ENCODE data around the gene SPRED2. TPM values are rescaled to one million over a fixed set of nuclear protein-coding genes. Genes with fewer than 3 reads are reported as not detected.
"Not testable (repeated sequence)": the region's sequence is repeated elsewhere in the genome, so short reads cannot be mapped to it uniquely, and the experiment has no call there.

SPRED2 gene
- total and polyA plus RNA-seq, 12 donors: 10.2 to 20.7 (median 17.0) TPM

DNA sequence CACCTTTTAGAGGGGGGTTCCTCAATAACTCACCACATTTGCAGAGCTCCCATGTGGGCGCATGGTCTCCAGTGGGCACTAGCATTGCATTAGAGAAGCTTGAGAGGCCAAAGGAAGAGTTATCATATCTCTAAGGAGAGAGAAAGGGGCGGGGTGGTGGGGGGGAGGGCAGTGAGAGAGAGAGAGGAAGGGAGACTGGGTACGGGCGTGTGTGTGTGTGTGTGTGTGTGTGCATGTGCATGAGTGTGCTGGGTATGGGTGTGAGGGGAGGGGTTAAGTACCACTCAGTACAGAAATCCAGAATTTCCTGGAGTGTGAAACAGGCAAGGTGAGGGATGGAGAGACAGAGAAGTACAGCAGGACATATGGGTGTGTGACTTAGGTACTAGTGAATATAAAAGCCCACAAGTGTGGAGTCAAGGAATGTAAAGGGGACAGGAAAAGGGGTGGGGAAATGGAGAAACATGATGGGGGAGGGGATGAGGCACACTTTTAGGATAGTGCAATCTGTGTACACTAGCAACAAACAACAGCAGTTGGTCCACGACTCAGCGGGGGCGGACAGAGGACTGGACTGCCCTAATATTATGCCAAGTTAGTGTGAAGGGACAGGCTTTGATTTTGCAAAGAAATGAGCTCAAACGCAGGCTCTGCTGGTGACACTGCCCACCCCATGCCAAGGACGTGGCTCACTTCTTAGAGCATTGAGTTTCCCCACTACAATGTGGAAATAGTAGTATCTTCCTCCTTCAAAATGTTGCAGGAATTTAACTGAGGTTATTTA, 91.3 kb downstream of the SPRED2 start:
- no peak overlapping the region for H3K27ac ChIP-seq
- intact Hi-C loops (cut with DNase I): no loop called here
- H3K9me3 ChIP-seq: no peaks in the 10 kb centered on the region
- no peak for DNase-seq
- no peaks in the 10 kb centered on the region for H3K27me3 ChIP-seq
- no peak overlapping the region for H3K4me3 ChIP-seq
- TF ChIP-seq, protein P1, sequence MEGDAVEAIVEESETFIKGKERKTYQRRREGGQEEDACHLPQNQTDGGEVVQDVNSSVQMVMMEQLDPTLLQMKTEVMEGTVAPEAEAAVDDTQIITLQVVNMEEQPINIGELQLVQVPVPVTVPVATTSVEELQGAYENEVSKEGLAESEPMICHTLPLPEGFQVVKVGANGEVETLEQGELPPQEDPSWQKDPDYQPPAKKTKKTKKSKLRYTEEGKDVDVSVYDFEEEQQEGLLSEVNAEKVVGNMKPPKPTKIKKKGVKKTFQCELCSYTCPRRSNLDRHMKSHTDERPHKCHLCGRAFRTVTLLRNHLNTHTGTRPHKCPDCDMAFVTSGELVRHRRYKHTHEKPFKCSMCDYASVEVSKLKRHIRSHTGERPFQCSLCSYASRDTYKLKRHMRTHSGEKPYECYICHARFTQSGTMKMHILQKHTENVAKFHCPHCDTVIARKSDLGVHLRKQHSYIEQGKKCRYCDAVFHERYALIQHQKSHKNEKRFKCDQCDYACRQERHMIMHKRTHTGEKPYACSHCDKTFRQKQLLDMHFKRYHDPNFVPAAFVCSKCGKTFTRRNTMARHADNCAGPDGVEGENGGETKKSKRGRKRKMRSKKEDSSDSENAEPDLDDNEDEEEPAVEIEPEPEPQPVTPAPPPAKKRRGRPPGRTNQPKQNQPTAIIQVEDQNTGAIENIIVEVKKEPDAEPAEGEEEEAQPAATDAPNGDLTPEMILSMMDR (IDR thresholded peaks at IDR 0.05): no peak
- 87 to 88% methylated on average over 9 of the region's 9 CpGs for WGBS, 2 donors
- no peak for ATAC-seq
- peaks cover 0 to 13% (median 0%) of the 10 kb centered on the region in 9 donors for H3K4me1 ChIP-seq
- H3K36me3 ChIP-seq: peaks cover 0 to 34% (median 0%) of the 10 kb centered on the region in 9 donors

DNA sequence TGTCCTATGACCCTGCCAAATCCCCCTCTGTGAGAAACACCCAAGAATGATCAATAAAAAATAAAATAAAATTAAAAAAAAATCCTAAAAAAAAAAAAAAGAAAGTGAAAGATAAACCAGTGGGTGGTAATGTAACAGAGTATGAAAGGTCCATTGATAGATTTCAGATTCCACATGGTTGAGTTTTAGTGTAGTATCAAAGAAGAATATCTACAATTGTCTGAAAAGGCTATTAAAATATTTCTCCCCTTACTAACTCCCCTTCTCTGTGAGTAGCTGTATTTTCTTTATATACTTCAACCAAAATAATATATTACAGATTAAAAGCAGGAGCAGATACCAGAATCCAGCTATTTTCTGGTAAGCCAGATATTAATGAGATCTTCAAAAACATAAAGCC, 92.8 kb downstream of the SPRED2 start:
- Histone ChIP-seq H3K4me3 (no peak overlapping the region), H3K36me3 (peaks cover 0 to 34% (median 0%) of the 10 kb centered on the region in 9 donors), H3K27ac (no peak overlapping the region), H3K27me3 (no peaks in the 10 kb centered on the region), H3K9me3 (no peaks in the 10 kb centered on the region), H3K4me1 (peaks cover 0 to 12% (median 0%) of the 10 kb centered on the region in 9 donors)
- ATAC-seq (no peak), DNase-seq (no peak)
- intact Hi-C loops (cut with DNase I): no loop called here
- TF ChIP-seq, protein P1 (IDR thresholded peaks at IDR 0.05): no peak

DNA sequence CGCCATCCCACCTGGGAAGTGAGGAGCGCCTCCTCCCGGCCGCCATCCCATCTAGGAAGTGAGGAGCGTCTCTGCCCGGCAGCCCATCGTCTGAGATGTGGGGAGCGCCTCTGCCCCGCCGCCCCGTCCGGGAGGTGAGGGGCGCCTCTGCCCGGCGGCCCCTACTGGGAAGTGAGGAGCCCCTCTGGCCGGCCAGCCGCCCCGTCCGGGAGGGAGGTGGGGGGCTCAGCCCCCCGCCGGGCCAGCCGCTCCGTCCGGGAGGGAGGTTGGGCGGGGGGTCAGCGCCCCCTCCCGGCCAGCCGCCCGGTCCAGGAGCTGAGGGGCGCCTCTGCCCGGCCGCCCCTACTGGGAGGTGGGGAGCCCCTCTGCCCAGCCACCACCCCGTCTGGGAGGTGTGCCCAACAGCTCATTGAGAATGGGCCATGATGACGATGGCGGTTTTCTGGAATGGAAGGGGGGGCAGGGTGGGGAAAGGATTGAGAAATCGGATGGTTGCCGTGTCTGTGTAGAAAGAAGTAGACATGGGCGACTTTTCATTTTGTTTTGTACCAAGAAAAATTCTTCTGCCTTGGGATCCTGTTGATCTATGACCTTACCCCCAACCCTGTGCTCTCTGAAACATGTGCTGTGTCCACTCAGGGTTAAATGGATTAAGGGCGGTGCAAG, 93.4 kb downstream of the SPRED2 start:
- 98 to 99% methylated on average over 19 to 35 of the region's 39 CpGs for WGBS, 2 donors
- H3K27ac ChIP-seq; H3K27me3 ChIP-seq; ATAC-seq; intact Hi-C loops (cut with DNase I); H3K9me3 ChIP-seq; DNase-seq; H3K4me3 ChIP-seq; H3K4me1 ChIP-seq: not testable (repeated sequence)
- H3K36me3 ChIP-seq: peaks cover 0 to 34% (median 1%) of the 10 kb centered on the region in 9 donors

DNA sequence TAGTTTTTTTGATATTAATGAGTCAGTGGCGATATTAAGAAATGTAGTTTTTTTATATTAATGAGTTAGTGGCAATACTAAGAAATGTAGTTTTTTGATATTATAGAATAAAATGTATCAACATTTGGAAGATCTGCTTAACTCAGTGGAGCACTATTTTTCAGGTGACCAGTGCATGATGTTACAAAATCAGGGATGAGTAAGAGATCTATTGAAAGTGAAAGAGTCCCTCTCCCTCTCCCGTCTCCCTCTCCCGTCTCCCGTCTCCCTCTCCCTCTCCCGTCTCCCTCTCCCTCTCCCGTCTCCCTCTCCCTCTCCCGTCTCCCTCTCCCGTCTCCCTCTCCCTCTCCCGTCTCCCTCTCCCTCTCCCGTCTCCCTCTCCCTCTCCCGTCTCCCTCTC, 94.5 kb downstream of the SPRED2 start:
- peaks cover 0 to 34% (median 8%) of the 10 kb centered on the region in 9 donors for H3K36me3 ChIP-seq
- H3K27ac ChIP-seq; intact Hi-C loops (cut with DNase I); ATAC-seq; H3K4me1 ChIP-seq; DNase-seq; H3K9me3 ChIP-seq; H3K4me3 ChIP-seq; H3K27me3 ChIP-seq: not testable (repeated sequence)
- 88 to 99% methylated on average over 5 to 6 of the region's 11 CpGs for WGBS, 2 donors

DNA sequence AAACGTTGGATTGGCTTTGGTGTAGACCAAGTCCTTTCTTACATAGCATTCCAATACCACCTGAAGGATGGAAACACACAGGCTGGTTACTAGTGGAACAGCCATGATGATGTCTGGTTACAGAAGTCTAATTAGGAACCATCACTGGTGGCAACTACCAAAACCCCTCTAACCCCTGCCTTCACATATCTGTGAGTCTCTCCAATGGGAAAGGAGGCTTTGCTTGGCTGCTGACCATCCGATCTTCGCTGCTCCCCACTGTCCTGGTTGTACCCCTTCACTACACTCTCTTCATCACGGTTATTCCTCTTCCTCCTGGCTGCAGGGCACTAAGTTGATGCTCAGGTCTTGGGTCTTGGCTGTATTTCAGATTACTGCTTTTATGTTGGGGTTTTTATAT, 97.7 kb downstream of the SPRED2 start:
- TF ChIP-seq, protein P1 (IDR thresholded peaks at IDR 0.05): no peak
- H3K36me3 ChIP-seq: peaks cover 0 to 52% (median 24%) of the 10 kb centered on the region in 9 donors
- no peak for ATAC-seq

More for the DNA sequence above, 97.7 kb downstream of the SPRED2 start:
- Histone ChIP-seq H3K9me3 (no peaks in the 10 kb centered on the region), H3K4me1 (peaks cover 0 to 8% (median 0%) of the 10 kb centered on the region in 9 donors), H3K4me3 (no peak overlapping the region), H3K27me3 (no peaks in the 10 kb centered on the region), H3K27ac (no peak overlapping the region)
- intact Hi-C loops (cut with DNase I): no loop called here
- 94 to 97% methylated on average over 4 of the region's 4 CpGs for WGBS, 2 donors
- no peak for DNase-seq
